ENCODE data around the gene UBR4.

DNA sequence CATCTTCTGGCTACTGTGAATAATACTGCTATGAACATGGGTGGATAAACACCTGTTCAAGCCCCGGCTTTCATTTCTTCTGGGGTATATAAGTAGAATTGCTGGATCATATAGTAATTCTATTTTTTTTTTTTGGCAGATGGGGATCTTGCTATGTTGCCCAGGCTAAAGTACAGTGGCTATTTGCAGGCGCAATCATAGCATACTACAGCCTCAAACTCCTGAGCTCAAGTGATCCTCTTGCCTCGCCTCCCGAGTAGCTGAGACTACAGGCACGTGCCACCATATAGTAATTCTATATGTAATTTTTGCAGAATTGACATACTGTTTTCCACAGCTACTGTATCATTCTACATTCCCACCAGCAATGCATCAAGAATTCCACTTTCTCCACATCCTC is 27.8 kb downstream of the UBR4 start:
- TF ChIP-seq EZH2 (IDR thresholded peaks at IDR 0.05; ENCODE audit: insufficient read depth, poor library complexity, severe bottlenecking) (no peak), EZH2phosphoT487 (IDR thresholded peaks at IDR 0.05; ENCODE audit: insufficient read depth, low read depth) (no peak)

Measured in GM23248 (cell line).